Kidney epithelial cell (primary cell): ENCODE data around the gene NTN5. TPM values are rescaled to one million over a fixed set of nuclear protein-coding genes. Genes with fewer than 3 reads are reported as not detected.

Source experiments
- DNase-seq: peaks from one replicate; pipeline ENCODE4 v3.0.0-alpha.2; 2010; ENCODE audit warnings: low read depth
- H3K27me3 ChIP-seq: 2 replicates; pipeline ENCODE4 v1.6.0; 2011; ENCODE audit warnings: low read length; ENCODE audit not compliant: control insufficient read depth, insufficient read depth
- H3K36me3 ChIP-seq: 2 replicates; pipeline ENCODE4 v1.5.1; 2011; ENCODE audit warnings: low read length; ENCODE audit not compliant: control insufficient read depth, insufficient read depth
- H3K4me3 ChIP-seq: 2 replicates; pipeline ENCODE4 v1.5.1; 2011; ENCODE audit warnings: low read depth, mild to moderate bottlenecking, control low read depth, low read length
- CTCF ChIP-seq: IDR thresholded peaks from 2 replicates; pipeline ENCODE4 v1.5.1; 2011; ENCODE audit warnings: mild to moderate bottlenecking, moderate library complexity, low read length, control low read depth, inconsistent platforms; ENCODE audit not compliant: insufficient read depth, poor library complexity, severe bottlenecking
- total RNA-seq: library from RNA; depleted of rRNA; stranded (reverse); fragments of >200 nt; gene quantifications from 2 replicates; pipeline ENCODE4 v1.2.3, GENCODE V29; 2015

The NTN5 gene
- total RNA-seq, 1 donor from 2014 or later: not detected

DNA sequence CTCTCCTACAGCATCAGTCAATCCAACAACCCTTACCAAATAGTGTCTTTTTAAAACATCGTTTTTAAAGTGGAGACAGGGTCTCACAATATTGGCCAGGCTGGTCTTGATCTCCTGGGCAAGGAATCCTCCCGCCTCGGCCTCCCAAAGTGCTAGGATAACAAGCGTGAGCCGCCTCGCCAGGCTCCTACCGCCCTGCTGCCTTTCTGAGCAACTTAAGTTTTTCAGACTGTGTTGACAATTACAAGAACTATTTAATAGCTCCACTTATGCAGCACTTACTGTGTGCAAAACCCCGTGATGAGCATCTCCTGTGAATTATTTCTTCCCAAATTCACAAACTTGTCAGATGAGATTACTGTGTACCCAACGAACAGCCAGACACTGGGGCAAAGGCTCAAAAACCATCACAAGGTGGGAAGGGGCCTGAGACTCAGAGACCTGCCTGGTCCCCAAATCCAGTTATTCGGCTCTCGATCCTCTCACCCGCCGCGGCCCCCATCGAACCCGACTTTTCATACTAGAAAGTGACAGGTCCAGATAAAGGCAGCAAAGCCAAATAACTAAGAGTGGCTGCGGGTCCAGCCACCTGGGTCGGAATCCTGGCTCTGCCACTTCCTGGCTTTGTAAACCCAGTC, 54.4 kb downstream of the NTN5 start:
- no peak for TF ChIP-seq CTCF
- no peak for DNase-seq

DNA sequence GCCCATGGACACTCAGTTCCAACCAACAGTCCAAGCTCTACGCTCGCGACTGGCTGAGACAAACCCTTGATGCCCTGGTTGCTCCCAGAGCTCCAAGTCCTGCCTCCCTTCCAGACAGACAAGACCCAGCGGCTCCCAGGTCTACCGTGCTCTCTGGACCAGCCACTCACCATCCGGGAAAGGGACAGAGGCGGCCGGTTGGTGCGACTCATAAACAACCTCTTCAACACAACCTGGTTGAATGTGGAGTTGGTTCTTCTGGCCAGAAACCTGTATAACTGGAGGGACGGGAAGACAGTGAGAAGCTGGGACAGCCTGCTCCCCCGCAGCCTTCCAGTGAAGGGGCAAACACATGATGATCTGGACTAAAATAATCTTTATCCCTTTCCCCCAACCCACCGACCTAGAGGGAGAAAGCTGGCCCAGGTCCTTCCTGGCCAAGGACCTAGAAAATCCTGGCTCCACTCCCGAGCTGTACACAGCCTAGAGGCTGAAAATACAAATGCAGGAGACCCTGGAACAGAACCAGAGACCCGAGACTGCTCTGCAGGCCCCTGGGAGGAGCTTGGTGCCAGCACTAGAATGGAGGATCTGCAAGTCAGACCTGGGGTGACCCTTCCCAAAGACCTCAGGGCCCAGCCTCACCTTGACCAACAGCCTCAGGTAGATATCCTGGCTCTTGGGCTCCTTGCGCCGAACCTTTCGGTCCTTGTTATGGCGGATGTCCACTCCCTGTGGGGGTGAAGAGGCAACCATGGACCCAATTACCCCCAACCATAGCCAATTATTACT, 55.5 kb downstream of the NTN5 start:
- peak overlapping the region; percentile 90 for H3K4me3 ChIP-seq
- DNase-seq: no peak
- H3K27me3 ChIP-seq: no peaks in the 10 kb centered on the region
- peaks cover 5% of the 10 kb centered on the region for H3K36me3 ChIP-seq
- TF ChIP-seq CTCF: no peak

More for the DNA sequence above, 54.4 kb downstream of the NTN5 start:
- Histone ChIP-seq H3K27me3 (no peaks in the 10 kb centered on the region), H3K4me3 (peak overlapping the region; percentile 90), H3K36me3 (peaks cover 5% of the 10 kb centered on the region)

DNA sequence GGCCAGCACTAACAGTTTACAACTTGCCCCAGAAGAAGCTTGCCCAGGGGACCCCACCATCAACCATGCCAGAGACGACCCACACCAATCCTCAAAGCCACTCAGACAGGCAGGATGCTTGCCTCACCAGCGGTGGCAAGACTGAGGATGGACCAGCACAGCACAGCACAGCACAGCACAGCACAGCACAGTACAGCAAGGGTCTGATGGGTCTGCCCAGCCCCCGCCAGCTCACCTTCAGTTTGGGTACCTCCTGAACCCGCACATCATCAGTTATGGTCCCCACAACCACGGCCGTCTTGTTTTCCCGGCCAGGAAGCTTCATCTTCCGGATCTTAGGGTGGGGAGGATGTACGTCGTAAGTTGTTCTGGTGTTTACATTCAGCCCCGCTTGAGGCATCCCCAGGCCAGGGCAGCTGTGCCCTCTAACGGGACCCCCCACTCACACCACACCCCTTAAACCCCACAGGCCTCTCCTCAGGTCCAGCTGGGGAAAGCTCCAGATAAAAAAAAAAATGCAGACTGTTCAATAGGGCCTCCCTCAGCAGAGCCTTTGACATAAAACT, 56.2 kb downstream of the NTN5 start:
- DNase-seq: no peak
- Histone ChIP-seq H3K36me3 (peaks cover 5% of the 10 kb centered on the region), H3K4me3 (no peak overlapping the region), H3K27me3 (no peaks in the 10 kb centered on the region)
- no peak for TF ChIP-seq CTCF

GRCh38 chr19:48616041-48616436, 56.8 kb downstream of the NTN5 start:
- DNase-seq: no peak
- TF ChIP-seq CTCF: no peak
- peaks cover 5% of the 10 kb centered on the region for H3K36me3 ChIP-seq
- no peaks in the 10 kb centered on the region for H3K27me3 ChIP-seq
- no peak overlapping the region for H3K4me3 ChIP-seq

GRCh38 chr19:48615231-48616040, 57.4 kb downstream of the NTN5 start:
- TF ChIP-seq CTCF: no peak
- peaks cover 5% of the 10 kb centered on the region for H3K36me3 ChIP-seq
- no peaks in the 10 kb centered on the region for H3K27me3 ChIP-seq
- no peak for DNase-seq
- no peak overlapping the region for H3K4me3 ChIP-seq
